K562 (cell line): Measurements from ENCODE around the gene DCAF10. TPM values are rescaled to one million over a fixed set of nuclear protein-coding genes. Genes with fewer than 3 reads are reported as not detected.

Experiments
- ARID2 ChIP-seq: fragments of 450-650 bp; IDR thresholded peaks from 2 replicates; pipeline ENCODE4 v1.6.1; 2017; ENCODE audit warnings: antibody characterized with exemption, mild to moderate bottlenecking
- ATF1 ChIP-seq, 2 experiments: fragments of 450-650 bp in 1 of 2; IDR thresholded peaks; 2 replicates each; pipeline ENCODE4 v1.6.1; 2016; ENCODE audit warnings: missing compliant biosample characterization in 1 of 2, missing genetic modification characterization in 1 of 2
- ATF7 ChIP-seq: fragments of 450-650 bp; IDR thresholded peaks from 2 replicates; pipeline ENCODE4 v1.7.1; 2014; ENCODE audit warnings: mild to moderate bottlenecking, moderate library complexity
- CTCF ChIP-seq, 3 experiments: IDR thresholded peaks in 2 of 3; conservative IDR thresholded peaks in 1 of 3; 2 replicates each; pipeline ENCODE4 v1.5.1; 2011 to 2012; ENCODE audit warnings: low read length in 3 of 3, mild to moderate bottlenecking in 3 of 3, control low read depth in 2 of 3, improper control_type of control experiment in 1 of 3, inconsistent platforms in 1 of 3, low read depth in 1 of 3, mixed read lengths in 1 of 3, moderate library complexity in 1 of 3; ENCODE audit not compliant: insufficient read depth in 2 of 3
- FOXK2 ChIP-seq, 2 experiments: fragments of 450-650 bp; IDR thresholded peaks in 1 of 2; conservative IDR thresholded peaks in 1 of 2; 2 replicates each; pipeline ENCODE4 v1.6.1; 2016; ENCODE audit warnings: low read depth in 2 of 2, mild to moderate bottlenecking in 1 of 2
- LCOR ChIP-seq: sonication (generic); formaldehyde crosslinking; IDR thresholded peaks from 2 replicates; pipeline ENCODE4 v1.8.0; 2022; ENCODE audit warnings: mild to moderate bottlenecking, missing genetic modification reagents
- MEIS2 ChIP-seq: fragments of 450-650 bp; IDR thresholded peaks from 2 replicates; pipeline ENCODE4 v1.6.1; 2014; ENCODE audit warnings: mild to moderate bottlenecking; ENCODE audit not compliant: partially characterized antibody
- NBN ChIP-seq: fragments of 450-650 bp; IDR thresholded peaks from 2 replicates; pipeline ENCODE4 v1.6.1; 2016; ENCODE audit warnings: low read depth, mild to moderate bottlenecking
- NFIC ChIP-seq: fragments of 450-650 bp; IDR thresholded peaks from 2 replicates; pipeline ENCODE4 v1.6.1; 2017; ENCODE audit warnings: mild to moderate bottlenecking, inconsistent platforms
- OTX1 ChIP-seq: fragments of 450-650 bp; formaldehyde crosslinking; IDR thresholded peaks from 2 replicates; pipeline ENCODE4 v1.4.0; 2022; ENCODE audit warnings: mild to moderate bottlenecking
- RB1 ChIP-seq: fragments of 450-650 bp; IDR thresholded peaks from 2 replicates; pipeline ENCODE4 v1.6.1; 2017; ENCODE audit warnings: low read depth, mild to moderate bottlenecking
- RFX5 ChIP-seq: IDR thresholded peaks from 2 replicates; pipeline ENCODE4 v1.6.1; 2011; ENCODE audit warnings: low read depth, mild to moderate bottlenecking, improper control_type of control experiment, low read length
- STAG1 ChIP-seq: sonication (generic); formaldehyde crosslinking; IDR thresholded peaks from 2 replicates; pipeline ENCODE4 v1.5.0; 2020; ENCODE audit warnings: missing genetic modification reagents, borderline replicate concordance
- TEAD4 ChIP-seq, 2 experiments: sonication (generic) in 1 of 2; formaldehyde crosslinking in 1 of 2; IDR thresholded peaks; 2 replicates each; pipeline versions ENCODE4 v1.6.1 to v1.8.0; 2012 to 2022; ENCODE audit warnings: borderline replicate concordance in 1 of 2, inconsistent platforms in 1 of 2, low read length in 1 of 2, mild to moderate bottlenecking in 1 of 2, missing genetic modification reagents in 1 of 2
- THRB ChIP-seq: fragments of 450-650 bp; formaldehyde crosslinking; conservative IDR thresholded peaks from 2 replicates; pipeline ENCODE4 v1.4.0; 2022; ENCODE audit warnings: mild to moderate bottlenecking, missing genetic modification characterization
- UBTF ChIP-seq, 2 experiments: IDR thresholded peaks; 2 replicates each; pipeline ENCODE4 v1.6.1; 2012; ENCODE audit warnings: improper control_type of control experiment in 2 of 2, low read depth in 2 of 2, low read length in 2 of 2, borderline replicate concordance in 1 of 2
- ZBTB26 ChIP-seq: fragments of 450-650 bp; formaldehyde crosslinking; IDR thresholded peaks from 2 replicates; pipeline ENCODE4 v1.4.0; 2022; ENCODE audit warnings: missing genetic modification characterization
- ZNF165 ChIP-seq: fragments of 250-450 bp; sonication (Bioruptor Pico); IDR thresholded peaks from 2 replicates; pipeline ENCODE4 v1.4.0; 2020; ENCODE audit warnings: borderline replicate concordance
- polyA plus RNA-seq, 8 experiments: library from polyadenylated mRNA; depleted of rRNA in 4 of 8; stranded (reverse) in 5 of 8; unstranded in 3 of 8; fragments of >200 nt; fragmentation: Nextera tagmentation in 2 of 8; fragmentation: Illumina TruSeq in 1 of 8; extraction: Ambion mirVana in 2 of 8; extraction: Trizol in 1 of 8; gene quantifications; 2 replicates each; pipeline versions ENCODE4 v1.2.1 to v1.2.3, GENCODE V29; 2011 to 2014; ENCODE audit warnings: inconsistent platforms in 1 of 8, missing spikeins in 1 of 8
- total RNA-seq, 7 experiments: library from RNA; depleted of rRNA in 6 of 7; stranded (reverse); fragments of >200 nt in 6 of 7; fragmentation: Illumina TruSeq in 2 of 7; extraction: Trizol in 2 of 7; gene quantifications; 2 replicates each; pipeline versions ENCODE4 v1.2.1 to v1.2.3, GENCODE V29; 2011 to 2021; ENCODE audit warnings: low replicate concordance in 1 of 7

The DCAF10 gene
- total and polyA plus RNA-seq, 9 of the 15 experiments (the other 6 are each of a cell fraction or from before 2014, with no cell fraction given): 6.8 to 40.1 (median 16.9) TPM

DNA sequence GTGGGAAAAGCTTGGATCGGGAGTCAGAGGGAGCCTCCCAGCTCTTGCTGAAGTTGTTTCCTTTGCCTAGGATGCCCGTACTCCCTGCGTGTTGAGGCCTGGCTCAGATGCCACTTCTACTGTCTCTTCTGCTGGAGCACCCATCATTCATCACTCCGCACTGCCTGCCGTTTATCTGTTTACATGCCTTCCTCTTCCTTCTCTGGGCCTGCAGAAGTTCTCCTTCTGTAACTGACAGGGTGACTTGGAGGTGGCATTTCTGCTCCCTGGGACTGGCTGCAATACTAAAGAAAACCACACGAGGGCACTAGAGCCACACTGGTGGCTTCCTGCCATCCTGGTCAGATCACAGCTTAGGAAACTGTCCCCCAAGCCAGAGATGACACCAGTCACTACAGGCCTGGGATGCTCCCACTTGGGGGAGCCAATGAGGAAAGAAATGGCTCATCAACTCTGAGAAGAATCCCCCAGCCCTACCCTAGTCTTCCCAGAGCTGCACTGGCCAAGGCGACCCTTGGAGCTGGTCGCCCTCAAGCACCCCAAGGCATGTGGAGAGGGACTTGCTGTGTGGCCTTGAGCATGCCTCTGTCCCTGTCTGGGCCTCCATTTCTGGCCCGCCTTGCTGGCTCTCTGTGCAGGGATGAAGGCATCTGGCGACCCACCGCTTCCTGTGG, 113.0 kb downstream of the DCAF10 start (continued):
- TF ChIP-seq ZBTB26 (CRISPR knock-in tag) (0 out of 2 replicates have a peak, but pooled peaks have one; percentile 56), LCOR (CRISPR knock-in tag) (peak; percentile 89), ATF1 (CRISPR knock-in tag; IDR thresholded peaks at IDR 0.05) (no peak), ATF1 (tag; IDR thresholded peaks at IDR 0.05) (peak; percentile 37; the same call in 1 of the 2 replicates), RB1 (peak; percentile 83; the same call in 1 of the 2 replicates), CTCF (IDR thresholded peaks at IDR 0.05 in 2 of 3, conservative IDR thresholded peaks at IDR 0.05 in 1 of 3; ENCODE audit: insufficient read depth in 2 of 3, low read depth in 1 of 3, low read length in 3 of 3) (peak; percentile 98 to 100 (median 99)), NBN (0 out of 2 replicates have a peak, but pooled peaks have one; percentile 59), ARID2 (peak; percentile 98), ATF7 (peak; percentile 71), RFX5 (no peak), TEAD4 (IDR thresholded peaks at IDR 0.05; ENCODE audit: low read length) (peak; percentile 43), TEAD4 (CRISPR knock-in tag; IDR thresholded peaks at IDR 0.05; ENCODE audit: borderline replicate concordance) (no peak), STAG1 (CRISPR knock-in tag) (peak; percentile 100), MEIS2 (peak; percentile 86), OTX1 (CRISPR knock-in tag) (0 out of 2 replicates have a peak, but pooled peaks have one; percentile 36), ZNF165 (CRISPR knock-in tag) (no peak), FOXK2 (conservative IDR thresholded peaks at IDR 0.05 in 1 of 2, IDR thresholded peaks at IDR 0.05 in 1 of 2; ENCODE audit: low read depth in 2 of 2) (peak; percentile 23 to 52; a peak in 1 of 4 replicates), THRB (CRISPR knock-in tag) (peak; percentile 33; the same call in 1 of the 2 replicates), UBTF (IDR thresholded peaks at IDR 0.05; ENCODE audit: borderline replicate concordance in 1 of 2, low read depth in 2 of 2, low read length in 2 of 2) (0 out of 4 replicates have a peak, but pooled peaks of 1 of the 2 experiments have one; percentile 41), NFIC (peak; percentile 36; the same call in 1 of the 2 replicates)
